ENCODE data around the gene DNAAF1. TPM values are rescaled to one million over a fixed set of nuclear protein-coding genes. Genes with fewer than 3 reads are reported as not detected.

Gene DNAAF1
- under 1 TPM in 1 of 4 donors, not detected in 3; under 0.01 TPM for total RNA-seq

GRCh38 chr16:84144859-84145639, at the start of gene DNAAF1, which contains the start of gene HSDL1:
DNAAF1 (plus strand) TSS chr16:84145308; CDS start chr16:84145441, 133 bp downstream.
HSDL1 (minus strand) TSS chr16:84145177; CDS start chr16:84131321, 13,856 bp downstream.
- 0 to 1% methylated on average over 10 to 14 of the region's 89 CpGs for WGBS, 2 donors
- H3K4me3 ChIP-seq = peak within 1 kb of the TSS; percentile 73 to 100 (median 82)
- peak; percentile 24 for DNase-seq
- H3K4me1 ChIP-seq = peaks cover 0 to 23% (median 14%) of the 10 kb centered on the region in 3 donors
- intact Hi-C loops (cut with DNase I) = no loop called here
- no peaks in the 10 kb centered on the region for H3K36me3 ChIP-seq
- peak within 1 kb of the TSS; percentile 76 to 92 (median 85) for H3K27ac ChIP-seq
- peaks cover 0 to 5% (median 0%) of the 10 kb centered on the region in 4 donors for H3K27me3 ChIP-seq
- no peaks in the 10 kb centered on the region for H3K9me3 ChIP-seq
- peak in 1 of 6 experiments; percentile 34 for TF ChIP-seq CTCF (IDR thresholded peaks at IDR 0.05)
- peak in 2 of 4 donors; percentile 19 to 69 for TF ChIP-seq POLR2A (IDR thresholded peaks at IDR 0.05)

GRCh38 chr16:84095466-84095865, 49.6 kb upstream of the DNAAF1 start:
- no peak for DNase-seq
- Histone ChIP-seq H3K9me3 (no peaks in the 10 kb centered on the region), H3K4me1 (peaks cover 0 to 42% (median 0%) of the 10 kb centered on the region in 3 donors), H3K27me3 (no peaks in the 10 kb centered on the region), H3K36me3 (peaks cover 17 to 91% (median 52%) of the 10 kb centered on the region in 3 donors), H3K27ac (no peak overlapping the region), H3K4me3 (no peak overlapping the region)
- WGBS, 2 donors = 89 to 96% methylated on average over 10 to 13 of the region's 14 CpGs
- intact Hi-C loops (cut with DNase I) = no loop called here
- TF ChIP-seq CTCF (IDR thresholded peaks at IDR 0.05) = no peak
- TF ChIP-seq POLR2A (IDR thresholded peaks at IDR 0.05) = no peak

- Histone ChIP-seq H3K27me3 (no peaks in the 10 kb centered on the region), H3K4me1 (peaks cover 0 to 44% (median 0%) of the 10 kb centered on the region in 3 donors), H3K9me3 (no peaks in the 10 kb centered on the region), H3K36me3 (peaks cover 17 to 91% (median 43%) of the 10 kb centered on the region in 3 donors), H3K4me3 (no peak overlapping the region), H3K27ac (no peak overlapping the region)
- intact Hi-C loops (cut with DNase I) = no loop called here
- 50 to 54% methylated on average over 4 of the region's 4 CpGs for WGBS, 2 donors
- DNase-seq = no peak
- TF ChIP-seq POLR2A (IDR thresholded peaks at IDR 0.05) (no peak), CTCF (IDR thresholded peaks at IDR 0.05) (no peak)
Measured at GRCh38 chr16:84096447-84097005, 48.6 kb upstream of the DNAAF1 start.

GRCh38 chr16:84098939-84099338, 46.2 kb upstream of the DNAAF1 start:
- 74 to 84% methylated on average over 7 of the region's 7 CpGs for WGBS, 2 donors
- Histone ChIP-seq H3K9me3 (no peaks in the 10 kb centered on the region), H3K4me1 (peaks cover 0 to 60% (median 7%) of the 10 kb centered on the region in 3 donors), H3K36me3 (peaks cover 9 to 72% (median 21%) of the 10 kb centered on the region in 3 donors), H3K4me3 (no peak overlapping the region), H3K27me3 (no peaks in the 10 kb centered on the region), H3K27ac (peak overlapping the region in 2 of 4 donors; percentile 67 to 75)
- TF ChIP-seq POLR2A (IDR thresholded peaks at IDR 0.05) (no peak), CTCF (IDR thresholded peaks at IDR 0.05) (no peak)
- intact Hi-C loops (cut with DNase I) = no loop called here
- DNase-seq = no peak

GRCh38 chr16:84103678-84104077, 41.4 kb upstream of the DNAAF1 start:
- intact Hi-C loops (cut with DNase I) = no loop called here
- Histone ChIP-seq H3K9me3 (no peaks in the 10 kb centered on the region), H3K4me3 (no peak overlapping the region), H3K36me3 (peaks cover 0 to 60% (median 0%) of the 10 kb centered on the region in 3 donors), H3K27me3 (no peaks in the 10 kb centered on the region), H3K4me1 (peaks cover 0 to 68% (median 7%) of the 10 kb centered on the region in 3 donors), H3K27ac (peak overlapping the region in 3 of 4 donors; percentile 42 to 80 (median 60))
- 21 to 50% methylated on average over 5 of the region's 5 CpGs for WGBS, 2 donors
- no peak for DNase-seq
- TF ChIP-seq POLR2A (IDR thresholded peaks at IDR 0.05) (no peak), CTCF (IDR thresholded peaks at IDR 0.05) (no peak)

Data from esophagus squamous epithelium (tissue), 5 donors.